ENCODE measurements around the gene FOXL1. TPM values are rescaled to one million over a fixed set of nuclear protein-coding genes. Genes with fewer than 3 reads are reported as not detected.
"Not testable (repeated sequence)": the region's sequence is repeated elsewhere in the genome, so short reads cannot be mapped to it uniquely, and the experiment has no call there.

The FOXL1 gene
- total RNA-seq, 1 donor from 2014 or later, result under 0.01 TPM

GRCh38 chr16:86587955-86588354, 9.6 kb downstream of the FOXL1 start:
- not testable (repeated sequence) for H3K36me3 ChIP-seq (ENCODE audit: control insufficient read depth in 3 of 3, insufficient read depth in 3 of 3, low read length in 3 of 3); H3K9me3 ChIP-seq (ENCODE audit: control insufficient read depth in 3 of 3, low read length in 3 of 3); H3K27ac ChIP-seq (ENCODE audit: low read depth, low read length); H3K9ac ChIP-seq (ENCODE audit: low read depth in 1 of 3, low read length in 3 of 3); H3K4me3 ChIP-seq (ENCODE audit: low read length in 3 of 3); H3K4me1 ChIP-seq (ENCODE audit: control insufficient read depth in 3 of 3, insufficient read depth in 3 of 3, low read length in 3 of 3)
- peaks cover 22 to 37% (median 31%) of the 10 kb centered on the region in 3 donors for H3K27me3 ChIP-seq (ENCODE audit: control insufficient read depth in 3 of 3, insufficient read depth in 3 of 3, low read length in 3 of 3)

GRCh38 chr16:86590501-86591144, 12.3 kb downstream of the FOXL1 start:
- H3K27me3 ChIP-seq (ENCODE audit: control insufficient read depth in 3 of 3, insufficient read depth in 3 of 3, low read length in 3 of 3), result peaks cover 34 to 54% (median 50%) of the 10 kb centered on the region in 3 donors
- H3K4me1 ChIP-seq (ENCODE audit: control insufficient read depth in 3 of 3, insufficient read depth in 3 of 3, low read length in 3 of 3), result no peaks in the 10 kb centered on the region
- no peak overlapping the region for H3K9ac ChIP-seq (ENCODE audit: low read depth in 1 of 3, low read length in 3 of 3)
- H3K36me3 ChIP-seq (ENCODE audit: control insufficient read depth in 3 of 3, insufficient read depth in 3 of 3, low read length in 3 of 3), result no peaks in the 10 kb centered on the region
- no peak overlapping the region for H3K4me3 ChIP-seq (ENCODE audit: low read length in 3 of 3)
- H3K9me3 ChIP-seq (ENCODE audit: control insufficient read depth in 3 of 3, low read length in 3 of 3), result no peaks in the 10 kb centered on the region
- no peak overlapping the region for H3K27ac ChIP-seq (ENCODE audit: low read depth, low read length)

- no peaks in the 10 kb centered on the region for H3K9me3 ChIP-seq (ENCODE audit: control insufficient read depth in 3 of 3, low read length in 3 of 3)
- peaks cover 40 to 56% (median 56%) of the 10 kb centered on the region in 3 donors for H3K27me3 ChIP-seq (ENCODE audit: control insufficient read depth in 3 of 3, insufficient read depth in 3 of 3, low read length in 3 of 3)
Observed at GRCh38 chr16:86591270-86591669, 12.9 kb downstream of the FOXL1 start.

GRCh38 chr16:86593913-86594620, 15.7 kb downstream of the FOXL1 start:
- Histone ChIP-seq H3K4me3 (ENCODE audit: low read length in 3 of 3) (no peak overlapping the region), H3K9ac (ENCODE audit: low read depth in 1 of 3, low read length in 3 of 3) (no peak overlapping the region), H3K27ac (ENCODE audit: low read depth, low read length) (no peak overlapping the region), H3K9me3 (ENCODE audit: control insufficient read depth in 3 of 3, low read length in 3 of 3) (no peaks in the 10 kb centered on the region), H3K36me3 (ENCODE audit: control insufficient read depth in 3 of 3, insufficient read depth in 3 of 3, low read length in 3 of 3) (no peaks in the 10 kb centered on the region), H3K4me1 (ENCODE audit: control insufficient read depth in 3 of 3, insufficient read depth in 3 of 3, low read length in 3 of 3) (peaks cover 0 to 2% (median 0%) of the 10 kb centered on the region in 3 donors), H3K27me3 (ENCODE audit: control insufficient read depth in 3 of 3, insufficient read depth in 3 of 3, low read length in 3 of 3) (peaks cover 51 to 62% (median 59%) of the 10 kb centered on the region in 3 donors)

More at GRCh38 chr16:86591270-86591669, 12.9 kb downstream of the FOXL1 start:
- H3K4me3 ChIP-seq (ENCODE audit: low read length in 3 of 3), result no peak overlapping the region
- no peak overlapping the region for H3K27ac ChIP-seq (ENCODE audit: low read depth, low read length)
- H3K4me1 ChIP-seq (ENCODE audit: control insufficient read depth in 3 of 3, insufficient read depth in 3 of 3, low read length in 3 of 3), result no peaks in the 10 kb centered on the region
- H3K36me3 ChIP-seq (ENCODE audit: control insufficient read depth in 3 of 3, insufficient read depth in 3 of 3, low read length in 3 of 3), result no peaks in the 10 kb centered on the region
- H3K9ac ChIP-seq (ENCODE audit: low read depth in 1 of 3, low read length in 3 of 3), result no peak overlapping the region

DNA sequence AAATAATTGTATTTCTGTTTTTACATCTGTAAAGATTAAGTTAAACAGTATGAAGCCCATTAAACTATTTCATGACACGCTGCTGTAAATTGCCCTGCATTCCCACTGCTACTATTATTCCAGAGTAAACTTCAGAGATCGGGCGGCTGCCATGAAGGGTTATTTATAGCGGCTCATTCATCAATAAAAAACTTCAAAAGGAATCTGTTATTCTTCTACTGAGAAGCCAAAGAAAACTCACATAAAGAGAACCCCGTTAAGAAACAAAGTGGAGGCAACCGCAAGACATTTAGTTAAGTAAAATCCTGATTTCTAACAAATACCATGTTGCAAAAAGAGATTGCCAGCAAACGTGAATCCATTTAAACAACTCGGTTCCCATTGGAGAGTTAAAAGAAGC, 16.4 kb downstream of the FOXL1 start:
- H3K9ac ChIP-seq (ENCODE audit: low read depth in 1 of 3, low read length in 3 of 3), result no peak overlapping the region
- peaks cover 52 to 64% (median 57%) of the 10 kb centered on the region in 3 donors for H3K27me3 ChIP-seq (ENCODE audit: control insufficient read depth in 3 of 3, insufficient read depth in 3 of 3, low read length in 3 of 3)
- H3K4me3 ChIP-seq (ENCODE audit: low read length in 3 of 3), result no peak overlapping the region
- H3K4me1 ChIP-seq (ENCODE audit: control insufficient read depth in 3 of 3, insufficient read depth in 3 of 3, low read length in 3 of 3), result peaks cover 0 to 2% (median 0%) of the 10 kb centered on the region in 3 donors
- H3K27ac ChIP-seq (ENCODE audit: low read depth, low read length), result no peak overlapping the region
- H3K9me3 ChIP-seq (ENCODE audit: control insufficient read depth in 3 of 3, low read length in 3 of 3), result no peaks in the 10 kb centered on the region
- H3K36me3 ChIP-seq (ENCODE audit: control insufficient read depth in 3 of 3, insufficient read depth in 3 of 3, low read length in 3 of 3), result no peaks in the 10 kb centered on the region

DNA sequence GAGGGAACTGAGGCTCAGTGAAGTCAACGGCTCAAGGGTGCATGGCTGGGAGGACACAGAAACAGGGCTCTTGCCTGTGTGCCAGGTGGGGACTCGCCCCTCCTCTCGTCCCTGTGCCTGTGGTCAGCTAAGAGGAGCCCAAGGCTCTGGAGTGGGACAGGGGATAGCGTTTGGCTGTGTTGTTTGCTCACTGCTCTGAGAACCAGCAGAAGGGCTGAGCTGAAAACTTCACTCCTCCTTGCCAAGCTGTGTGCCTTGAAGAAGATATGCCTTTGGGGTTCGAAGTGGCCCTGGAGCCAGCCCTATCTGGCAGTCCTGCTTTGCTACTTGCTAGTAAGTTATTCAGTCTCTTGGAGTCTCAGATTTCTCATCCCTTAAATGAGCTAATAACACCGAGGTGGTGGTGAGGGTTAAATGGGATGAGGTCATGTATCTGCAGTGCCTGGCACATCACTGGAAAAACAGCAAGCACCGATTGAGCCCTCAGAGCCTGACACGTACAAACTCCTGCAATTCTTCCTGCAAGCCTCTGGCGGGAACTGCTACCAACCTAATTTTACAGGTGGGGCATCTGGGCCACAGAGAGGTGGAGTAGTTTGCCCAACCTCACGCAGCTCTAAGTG, 17.7 kb downstream of the FOXL1 start:
- H3K36me3 ChIP-seq (ENCODE audit: control insufficient read depth in 3 of 3, insufficient read depth in 3 of 3, low read length in 3 of 3), result no peaks in the 10 kb centered on the region
- H3K27ac ChIP-seq (ENCODE audit: low read depth, low read length), result no peak overlapping the region
- no peak overlapping the region for H3K9ac ChIP-seq (ENCODE audit: low read depth in 1 of 3, low read length in 3 of 3)
- H3K4me1 ChIP-seq (ENCODE audit: control insufficient read depth in 3 of 3, insufficient read depth in 3 of 3, low read length in 3 of 3), result peaks cover 0 to 2% (median 0%) of the 10 kb centered on the region in 3 donors
- H3K27me3 ChIP-seq (ENCODE audit: control insufficient read depth in 3 of 3, insufficient read depth in 3 of 3, low read length in 3 of 3), result peaks cover 49 to 61% (median 55%) of the 10 kb centered on the region in 3 donors
- H3K9me3 ChIP-seq (ENCODE audit: control insufficient read depth in 3 of 3, low read length in 3 of 3), result no peaks in the 10 kb centered on the region
- no peak overlapping the region for H3K4me3 ChIP-seq (ENCODE audit: low read length in 3 of 3)

DNA sequence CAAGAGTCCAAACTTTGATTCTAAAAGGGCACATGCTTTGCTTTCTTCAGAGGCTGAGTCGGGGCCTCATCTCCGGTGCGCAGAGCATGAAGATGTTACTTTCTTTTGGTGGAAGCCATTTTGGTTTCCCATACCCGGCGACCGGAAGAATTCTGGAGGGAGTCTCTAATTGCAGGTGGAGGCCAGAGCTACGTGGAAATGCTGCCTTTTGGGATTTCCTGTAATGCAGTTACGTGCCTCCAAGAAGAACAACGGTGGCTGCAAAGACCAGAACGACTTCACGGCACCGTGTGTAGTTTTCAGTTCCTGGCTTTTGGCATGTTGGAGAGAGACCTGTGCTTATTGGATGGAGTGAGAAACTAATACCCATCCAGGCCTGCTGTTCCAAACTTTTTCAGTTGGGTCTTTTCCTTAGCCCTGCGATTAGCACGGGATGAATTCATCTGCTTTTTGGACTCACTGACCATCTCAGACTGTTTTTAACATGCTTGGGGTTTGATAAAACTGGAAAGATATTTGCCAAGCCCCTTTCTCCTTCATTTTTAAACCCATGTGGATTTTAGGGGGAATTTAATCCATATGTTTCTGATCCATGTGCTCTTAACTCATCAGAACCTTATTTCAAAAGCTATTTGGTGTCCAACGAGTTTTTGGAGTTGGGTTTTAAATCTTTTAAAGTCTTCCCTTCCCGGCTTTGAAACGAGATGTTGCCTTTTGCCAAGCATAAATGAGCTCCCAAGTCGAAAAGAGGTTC, 19.0 kb downstream of the FOXL1 start:
- Histone ChIP-seq H3K4me3 (ENCODE audit: low read length in 3 of 3) (no peak overlapping the region), H3K27me3 (ENCODE audit: control insufficient read depth in 3 of 3, insufficient read depth in 3 of 3, low read length in 3 of 3) (peaks cover 45 to 64% (median 52%) of the 10 kb centered on the region in 3 donors), H3K36me3 (ENCODE audit: control insufficient read depth in 3 of 3, insufficient read depth in 3 of 3, low read length in 3 of 3) (no peaks in the 10 kb centered on the region), H3K4me1 (ENCODE audit: control insufficient read depth in 3 of 3, insufficient read depth in 3 of 3, low read length in 3 of 3) (peaks cover 0 to 2% (median 0%) of the 10 kb centered on the region in 3 donors), H3K27ac (ENCODE audit: low read depth, low read length) (no peak overlapping the region), H3K9ac (ENCODE audit: low read depth in 1 of 3, low read length in 3 of 3) (no peak overlapping the region), H3K9me3 (ENCODE audit: control insufficient read depth in 3 of 3, low read length in 3 of 3) (no peaks in the 10 kb centered on the region)

GRCh38 chr16:86597880-86598606, 19.7 kb downstream of the FOXL1 start:
- H3K9ac ChIP-seq (ENCODE audit: low read depth in 1 of 3, low read length in 3 of 3), result no peak overlapping the region
- H3K36me3 ChIP-seq (ENCODE audit: control insufficient read depth in 3 of 3, insufficient read depth in 3 of 3, low read length in 3 of 3), result no peaks in the 10 kb centered on the region
- no peaks in the 10 kb centered on the region for H3K9me3 ChIP-seq (ENCODE audit: control insufficient read depth in 3 of 3, low read length in 3 of 3)
- H3K4me3 ChIP-seq (ENCODE audit: low read length in 3 of 3), result no peak overlapping the region
- peaks cover 44 to 64% (median 47%) of the 10 kb centered on the region in 3 donors for H3K27me3 ChIP-seq (ENCODE audit: control insufficient read depth in 3 of 3, insufficient read depth in 3 of 3, low read length in 3 of 3)
- peaks cover 0 to 2% (median 0%) of the 10 kb centered on the region in 3 donors for H3K4me1 ChIP-seq (ENCODE audit: control insufficient read depth in 3 of 3, insufficient read depth in 3 of 3, low read length in 3 of 3)
- no peak overlapping the region for H3K27ac ChIP-seq (ENCODE audit: low read depth, low read length)

All from skeletal muscle tissue (tissue), 4 donors.